Neural cell (in vitro differentiated cells): ENCODE results near the gene CTSV. TPM values are rescaled to one million over a fixed set of nuclear protein-coding genes. Genes with fewer than 3 reads are reported as not detected.
"Not testable (repeated sequence)": the region's sequence is repeated elsewhere in the genome, so short reads cannot be mapped to it uniquely, and the experiment has no call there.

Experiments used
- H2AFZ ChIP-seq: fragments of 200-600, 300-800 bp; sonication (generic), shearing (Covaris generic); 2 replicates; pipeline ENCODE4 v1.6.0; 2014; ENCODE audit warnings: low read depth, mild to moderate bottlenecking, antibody characterized with exemption, low read length, moderate library complexity
- H3F3A ChIP-seq: fragments of 200-600 bp; shearing (Covaris generic); 2 replicates; pipeline ENCODE4 v1.6.1; 2016; ENCODE audit warnings: mild to moderate bottlenecking, moderate library complexity, mixed read lengths, antibody characterized with exemption, low read length; ENCODE audit not compliant: insufficient read depth, poor library complexity, severe bottlenecking
- H3K27ac ChIP-seq: fragments of 200-600, 300-800 bp; sonication (generic), shearing (Covaris generic); 2 replicates; pipeline ENCODE4 v1.5.1; 2014; ENCODE audit warnings: mild to moderate bottlenecking, low read length, moderate library complexity
- H3K27me3 ChIP-seq: fragments of 300-800, 200-600 bp; sonication (generic), shearing (Covaris generic); 2 replicates; pipeline ENCODE4 v1.6.0; 2014; ENCODE audit warnings: mild to moderate bottlenecking, low read depth, low read length, moderate library complexity; ENCODE audit not compliant: insufficient read depth
- H3K36me3 ChIP-seq: fragments of 300-800, 200-600 bp; sonication (generic), shearing (Covaris generic); 2 replicates; pipeline ENCODE4 v1.5.1; 2014; ENCODE audit warnings: mild to moderate bottlenecking, antibody characterized with exemption, low read length, moderate library complexity; ENCODE audit not compliant: insufficient read depth
- H3K4me2 ChIP-seq: fragments of 300-800, 200-600 bp; sonication (generic), shearing (Covaris generic); 2 replicates; pipeline ENCODE4 v1.6.0; 2014; ENCODE audit warnings: mild to moderate bottlenecking, low read length
- H3K4me3 ChIP-seq: fragments of 300-800, 200-600 bp; sonication (generic), shearing (Covaris generic); 2 replicates; pipeline ENCODE4 v1.5.1; 2014; ENCODE audit warnings: mild to moderate bottlenecking, low read length, moderate library complexity
- H3K79me2 ChIP-seq: fragments of 200-600 bp; shearing (Covaris generic); replicated peaks from 2 replicates; pipeline ENCODE4 v1.6.0; 2014; ENCODE audit warnings: mild to moderate bottlenecking, low read length, moderate library complexity; ENCODE audit not compliant: insufficient read depth
- H3K9ac ChIP-seq: fragments of 300-800, 200-600 bp; sonication (generic), shearing (Covaris generic); 2 replicates; pipeline ENCODE4 v1.6.1; 2016; ENCODE audit warnings: mild to moderate bottlenecking, low read length, mixed read lengths
- H3K9me2 ChIP-seq: fragments of 200-600 bp; shearing (Covaris generic); 2 replicates; pipeline ENCODE4 v1.6.1; 2016; ENCODE audit warnings: mild to moderate bottlenecking, low read length, mixed read lengths; ENCODE audit not compliant: insufficient read depth
- H3K9me3 ChIP-seq: fragments of 200-600, 300-800 bp; sonication (generic), shearing (Covaris generic); 2 replicates; pipeline ENCODE4 v1.6.1; 2016; ENCODE audit warnings: mild to moderate bottlenecking, mixed run types, low read length, moderate library complexity, mixed read lengths
- H4K20me1 ChIP-seq: fragments of 200-600 bp; shearing (Covaris generic); 2 replicates; pipeline ENCODE4 v1.6.1; 2016; ENCODE audit warnings: mild to moderate bottlenecking, mixed run types; ENCODE audit not compliant: insufficient read depth
- EP300 ChIP-seq: fragments of 450-650 bp; conservative IDR thresholded peaks from 2 replicates; pipeline ENCODE4 v1.6.1; 2014; ENCODE audit warnings: antibody characterized with exemption, mild to moderate bottlenecking, moderate library complexity; ENCODE audit not compliant: poor library complexity, severe bottlenecking
- EZH2 ChIP-seq: fragments of 200-600, 300-800 bp; shearing (Covaris generic), sonication (generic); IDR thresholded peaks from 2 replicates; pipeline ENCODE4 v1.6.1; 2014; ENCODE audit warnings: antibody characterized with exemption, low read length, borderline replicate concordance, mild to moderate bottlenecking; ENCODE audit not compliant: insufficient read depth, poor library complexity, severe bottlenecking
- MXI1 ChIP-seq: fragments of 450-650 bp; conservative IDR thresholded peaks from 2 replicates; pipeline ENCODE4 v1.6.1; 2014; ENCODE audit warnings: antibody characterized with exemption, mild to moderate bottlenecking; ENCODE audit not compliant: poor library complexity, severe bottlenecking
- POLR2AphosphoS5 ChIP-seq: IDR thresholded peaks from 2 replicates; pipeline ENCODE4 v1.6.1; 2012
- RAD21 ChIP-seq: fragments of 450-650 bp; conservative IDR thresholded peaks from 2 replicates; pipeline ENCODE4 v1.6.1; 2014; ENCODE audit warnings: antibody characterized with exemption, mild to moderate bottlenecking, moderate library complexity
- SMC3 ChIP-seq: fragments of 450-650 bp; conservative IDR thresholded peaks from 2 replicates; pipeline ENCODE4 v1.6.1; 2014; ENCODE audit warnings: antibody characterized with exemption, mild to moderate bottlenecking, moderate library complexity; ENCODE audit not compliant: poor library complexity
- TAF1 ChIP-seq: IDR thresholded peaks from 2 replicates; pipeline ENCODE4 v1.6.1; 2012; ENCODE audit warnings: low read depth
- polyA plus RNA-seq: library from polyadenylated mRNA; depleted of rRNA; stranded (reverse); fragments of >200 nt; gene quantifications from 2 replicates; pipeline ENCODE4 v1.2.3, GENCODE V29; 2014
- TF ChIP-seq, protein P1 (sequence below): fragments of 450-650 bp; IDR thresholded peaks from 2 replicates; pipeline ENCODE4 v1.5.1; 2014; ENCODE audit warnings: antibody characterized with exemption, mild to moderate bottlenecking, moderate library complexity; ENCODE audit not compliant: poor library complexity, severe bottlenecking
- TF ChIP-seq, protein P2 (sequence below): IDR thresholded peaks from 2 replicates; pipeline ENCODE4 v1.6.1; 2012; ENCODE audit warnings: borderline replicate concordance

CTSV gene
- polyA plus RNA-seq, 1 donor from 2014 or later: 1.8 TPM

DNA sequence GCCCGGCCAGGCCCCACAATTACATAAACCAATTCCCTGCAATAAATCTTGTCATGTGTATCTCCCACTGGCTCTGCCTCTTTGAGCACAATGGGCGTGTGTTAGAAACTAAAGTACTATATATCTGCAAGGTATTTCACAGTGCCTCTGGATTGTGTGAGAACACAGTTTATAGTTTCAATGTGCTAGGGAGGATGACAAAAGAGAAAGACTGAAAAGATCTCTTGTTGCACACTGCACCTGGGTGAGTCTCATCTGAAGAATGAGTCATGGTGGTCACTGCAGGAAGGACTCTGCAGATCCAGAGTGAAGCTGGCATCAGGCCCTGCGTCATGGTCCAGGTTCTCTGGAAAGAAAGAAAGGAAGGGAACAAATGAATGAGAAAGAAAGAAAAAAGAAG lies 20.7 kb upstream of the CTSV start:
- H3F3A ChIP-seq: no peaks in the 10 kb centered on the region
- H3K79me2 ChIP-seq: no peaks in the 10 kb centered on the region
- no peak overlapping the region for H3K9ac ChIP-seq
- no peaks in the 10 kb centered on the region for H3K9me3 ChIP-seq
- TF ChIP-seq, protein P1, sequence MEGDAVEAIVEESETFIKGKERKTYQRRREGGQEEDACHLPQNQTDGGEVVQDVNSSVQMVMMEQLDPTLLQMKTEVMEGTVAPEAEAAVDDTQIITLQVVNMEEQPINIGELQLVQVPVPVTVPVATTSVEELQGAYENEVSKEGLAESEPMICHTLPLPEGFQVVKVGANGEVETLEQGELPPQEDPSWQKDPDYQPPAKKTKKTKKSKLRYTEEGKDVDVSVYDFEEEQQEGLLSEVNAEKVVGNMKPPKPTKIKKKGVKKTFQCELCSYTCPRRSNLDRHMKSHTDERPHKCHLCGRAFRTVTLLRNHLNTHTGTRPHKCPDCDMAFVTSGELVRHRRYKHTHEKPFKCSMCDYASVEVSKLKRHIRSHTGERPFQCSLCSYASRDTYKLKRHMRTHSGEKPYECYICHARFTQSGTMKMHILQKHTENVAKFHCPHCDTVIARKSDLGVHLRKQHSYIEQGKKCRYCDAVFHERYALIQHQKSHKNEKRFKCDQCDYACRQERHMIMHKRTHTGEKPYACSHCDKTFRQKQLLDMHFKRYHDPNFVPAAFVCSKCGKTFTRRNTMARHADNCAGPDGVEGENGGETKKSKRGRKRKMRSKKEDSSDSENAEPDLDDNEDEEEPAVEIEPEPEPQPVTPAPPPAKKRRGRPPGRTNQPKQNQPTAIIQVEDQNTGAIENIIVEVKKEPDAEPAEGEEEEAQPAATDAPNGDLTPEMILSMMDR: no peak
- TF ChIP-seq MXI1: no peak
- no peaks in the 10 kb centered on the region for H4K20me1 ChIP-seq
- no peaks in the 10 kb centered on the region for H3K9me2 ChIP-seq
- no peak overlapping the region for H3K4me3 ChIP-seq
- no peak overlapping the region for H3K4me2 ChIP-seq
- H3K27ac ChIP-seq: no peak overlapping the region
- no peaks in the 10 kb centered on the region for H3K27me3 ChIP-seq
- no peak overlapping the region for H2AFZ ChIP-seq
- no peaks in the 10 kb centered on the region for H3K36me3 ChIP-seq

DNA sequence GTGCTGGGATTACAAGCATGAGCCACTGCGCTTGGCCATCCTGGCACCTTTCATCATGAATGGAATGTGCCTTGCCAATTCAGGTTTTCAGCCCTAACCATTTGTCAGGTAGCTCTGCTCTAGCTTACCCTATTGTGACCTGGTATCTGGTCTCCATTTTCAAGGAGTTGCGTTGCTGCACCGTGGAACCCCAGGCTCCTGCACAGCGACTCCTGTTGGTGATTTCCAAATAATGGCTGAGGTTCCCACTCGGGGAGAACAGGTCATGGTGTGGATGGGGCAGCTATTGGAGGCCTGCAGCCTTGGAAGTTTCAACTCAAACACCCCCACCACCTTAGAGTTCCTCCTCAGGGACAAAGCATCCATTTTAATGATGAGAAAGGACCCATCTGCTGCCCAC lies 18.7 kb upstream of the CTSV start:
- TF ChIP-seq, protein P2, sequence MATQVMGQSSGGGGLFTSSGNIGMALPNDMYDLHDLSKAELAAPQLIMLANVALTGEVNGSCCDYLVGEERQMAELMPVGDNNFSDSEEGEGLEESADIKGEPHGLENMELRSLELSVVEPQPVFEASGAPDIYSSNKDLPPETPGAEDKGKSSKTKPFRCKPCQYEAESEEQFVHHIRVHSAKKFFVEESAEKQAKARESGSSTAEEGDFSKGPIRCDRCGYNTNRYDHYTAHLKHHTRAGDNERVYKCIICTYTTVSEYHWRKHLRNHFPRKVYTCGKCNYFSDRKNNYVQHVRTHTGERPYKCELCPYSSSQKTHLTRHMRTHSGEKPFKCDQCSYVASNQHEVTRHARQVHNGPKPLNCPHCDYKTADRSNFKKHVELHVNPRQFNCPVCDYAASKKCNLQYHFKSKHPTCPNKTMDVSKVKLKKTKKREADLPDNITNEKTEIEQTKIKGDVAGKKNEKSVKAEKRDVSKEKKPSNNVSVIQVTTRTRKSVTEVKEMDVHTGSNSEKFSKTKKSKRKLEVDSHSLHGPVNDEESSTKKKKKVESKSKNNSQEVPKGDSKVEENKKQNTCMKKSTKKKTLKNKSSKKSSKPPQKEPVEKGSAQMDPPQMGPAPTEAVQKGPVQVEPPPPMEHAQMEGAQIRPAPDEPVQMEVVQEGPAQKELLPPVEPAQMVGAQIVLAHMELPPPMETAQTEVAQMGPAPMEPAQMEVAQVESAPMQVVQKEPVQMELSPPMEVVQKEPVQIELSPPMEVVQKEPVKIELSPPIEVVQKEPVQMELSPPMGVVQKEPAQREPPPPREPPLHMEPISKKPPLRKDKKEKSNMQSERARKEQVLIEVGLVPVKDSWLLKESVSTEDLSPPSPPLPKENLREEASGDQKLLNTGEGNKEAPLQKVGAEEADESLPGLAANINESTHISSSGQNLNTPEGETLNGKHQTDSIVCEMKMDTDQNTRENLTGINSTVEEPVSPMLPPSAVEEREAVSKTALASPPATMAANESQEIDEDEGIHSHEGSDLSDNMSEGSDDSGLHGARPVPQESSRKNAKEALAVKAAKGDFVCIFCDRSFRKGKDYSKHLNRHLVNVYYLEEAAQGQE: no peak
- no peak for TF ChIP-seq TAF1
- TF ChIP-seq, protein P1: no peak
- TF ChIP-seq EP300: no peak
- no peak for TF ChIP-seq SMC3
- TF ChIP-seq POLR2AphosphoS5: no peak
- no peak for TF ChIP-seq RAD21
- no peak for TF ChIP-seq EZH2
- no peak for TF ChIP-seq MXI1
- H3K9me3 ChIP-seq: no peaks in the 10 kb centered on the region

DNA sequence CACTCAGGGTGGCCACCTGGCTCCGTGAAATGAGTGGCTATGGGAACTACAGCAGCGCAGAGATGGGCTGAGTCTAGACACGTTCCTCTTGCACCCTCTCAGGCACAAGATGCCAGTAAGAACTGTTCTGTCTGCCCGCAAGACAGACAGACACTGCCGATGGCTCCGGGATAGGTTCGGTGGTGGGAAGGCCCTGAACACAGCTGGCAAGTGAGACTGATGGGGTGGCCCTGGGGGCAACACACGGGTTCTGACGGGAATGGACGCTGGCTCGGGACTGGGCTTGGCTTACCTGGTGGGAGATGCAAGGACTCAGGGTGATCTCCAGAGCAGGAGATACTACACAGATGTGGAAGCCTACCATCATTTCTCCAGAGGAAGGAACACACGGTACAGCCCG lies 16.9 kb upstream of the CTSV start:
- H3K36me3 ChIP-seq, H3K9ac ChIP-seq, H3K4me3 ChIP-seq, H3K79me2 ChIP-seq, H4K20me1 ChIP-seq, H3K4me2 ChIP-seq, H3F3A ChIP-seq, H2AFZ ChIP-seq, H3K27ac ChIP-seq, H3K9me3 ChIP-seq, H3K27me3 ChIP-seq, H3K9me2 ChIP-seq: not testable (repeated sequence)

More for the DNA sequence above, 18.7 kb upstream of the CTSV start:
- Histone ChIP-seq H3F3A (no peaks in the 10 kb centered on the region), H3K9me2 (no peaks in the 10 kb centered on the region), H3K9ac (no peak overlapping the region), H3K36me3 (no peaks in the 10 kb centered on the region), H3K4me2 (no peak overlapping the region), H3K79me2 (no peaks in the 10 kb centered on the region), H2AFZ (no peak overlapping the region), H3K4me3 (no peak overlapping the region), H4K20me1 (no peaks in the 10 kb centered on the region), H3K27me3 (no peaks in the 10 kb centered on the region), H3K27ac (no peak overlapping the region)
